ENCODE results near the gene HEATR5B.

GRCh38 chr2:36988008-36988407 lies 96.2 kb downstream of the HEATR5B start:
- TF ChIP-seq CTCF (IDR thresholded peaks at IDR 0.05; ENCODE audit: insufficient read depth, low read length, poor library complexity, severe bottlenecking) (no peak), EZH2phosphoT487 (conservative IDR thresholded peaks at IDR 0.05; ENCODE audit: low read length) (no peak)
